ENCODE measurements around the gene HSFX2. TPM values are rescaled to one million over a fixed set of nuclear protein-coding genes. Genes with fewer than 3 reads are reported as not detected.

HSFX2 gene
- total and polyA plus RNA-seq, 9 of the 15 experiments (the other 6 are each of a cell fraction or from before 2014, with no cell fraction given): 0.10 to 0.18 (median 0.11) TPM; not detected in 6

- TF ChIP-seq PREB (CRISPR knock-in tag; IDR thresholded peaks at IDR 0.05): no peak
- TF ChIP-seq NR3C1 (CRISPR knock-in tag; IDR thresholded peaks at IDR 0.05): no peak
- peak; percentile 34 for TF ChIP-seq MEIS2 (IDR thresholded peaks at IDR 0.05; ENCODE audit: partially characterized antibody)
- no peak for TF ChIP-seq L3MBTL2 (IDR thresholded peaks at IDR 0.05)
- TF ChIP-seq PCBP1 (IDR thresholded peaks at IDR 0.05; ENCODE audit: low read depth, low read length, poor library complexity, severe bottlenecking): peak; percentile 69
- TF ChIP-seq GTF2A2 (tag; IDR thresholded peaks at IDR 0.05): no peak
- 0 out of 2 replicates have a peak, but pooled peaks have one; percentile 56 for TF ChIP-seq ZBTB7A (IDR thresholded peaks at IDR 0.05; ENCODE audit: borderline replicate concordance, control insufficient read depth, low read depth, low read length)
- peak; percentile 57; the same call in 1 of the 2 replicates for TF ChIP-seq PHF8 (IDR thresholded peaks at IDR 0.05; ENCODE audit: borderline replicate concordance, low read length)
- 0 out of 2 replicates have a peak, but pooled peaks have one; percentile 5 for TF ChIP-seq NFIC (IDR thresholded peaks at IDR 0.05)
- TF ChIP-seq CHD4 (IDR thresholded peaks at IDR 0.05; ENCODE audit: insufficient read depth, insufficient replicate concordance, low read depth, low read length, poor library complexity, severe bottlenecking): no peak
- TF ChIP-seq SMAD4 (CRISPR knock-in tag; conservative IDR thresholded peaks at IDR 0.05): 0 out of 2 replicates have a peak, but pooled peaks have one; percentile 62
- no peak for TF ChIP-seq KDM4B (IDR thresholded peaks at IDR 0.05; ENCODE audit: borderline replicate concordance in 2 of 2, low read depth in 1 of 2)
Measured at GRCh38 chrX:149631234-149632165, 36.4 kb upstream of the HSFX2 start, which contains the start of gene TMEM185A (continued).
